IMR-90 (cell line): ENCODE data around the gene LYVE1. TPM values are rescaled to one million over a fixed set of nuclear protein-coding genes. Genes with fewer than 3 reads are reported as not detected.

Source experiments
- ATAC-seq: fragments of 200-7000 bp; cut with Tn5 transposase; 2 replicates; pipeline ENCODE4 v1.9.1; 2020; ENCODE audit warnings: low read depth, mild to moderate bottlenecking, moderate library complexity
- BruUV-seq: library from RNA; stranded (reverse); fragments of 400-500 nt; replicated peaks from 2 replicates; lab custom pipeline; 2021; lab: Mats Ljungman, UMichigan
- CTCF ChIA-PET: fragments of 300-600 bp; formaldehyde crosslinking; extraction: SDS; loops from one replicate; lab custom pipeline; 2021; ENCODE audit warnings: antibody characterized with exemption; lab: Yijun Ruan, JAX
- POLR2A ChIA-PET: fragments of 300-600 bp; sonication (Branson Sonifier 250); formaldehyde crosslinking; loops from one replicate; lab custom pipeline; 2022; ENCODE audit warnings: antibody characterized with exemption; ENCODE audit not compliant: unreplicated experiment; lab: Charles Lee
- DNase-seq: peaks from one replicate; pipeline ENCODE4 v3.0.0; 2013
- H2AFZ ChIP-seq: replicated peaks from 2 replicates; pipeline ENCODE3; 2013; ENCODE audit warnings: low read length, mild to moderate bottlenecking; ENCODE audit not compliant: poor library complexity
- H2AK5ac ChIP-seq: 2 replicates; pipeline ENCODE4 v1.6.1; 2013; ENCODE audit warnings: low read depth, low read length, inconsistent platforms
- H2AK9ac ChIP-seq: replicated peaks from 2 replicates; pipeline ENCODE3; 2013; ENCODE audit warnings: mild to moderate bottlenecking, low read depth, low read length, moderate library complexity; ENCODE audit not compliant: poor library complexity
- H2BK120ac ChIP-seq: 2 replicates; pipeline ENCODE4 v1.6.1; 2013; ENCODE audit warnings: low read depth, low read length, inconsistent platforms
- H2BK15ac ChIP-seq: 3 replicates; pipeline ENCODE4 v1.6.1; 2013; ENCODE audit warnings: low read depth, low read length, inconsistent platforms
- H2BK20ac ChIP-seq: 2 replicates; pipeline ENCODE4 v1.6.1; 2013; ENCODE audit warnings: low read depth, mild to moderate bottlenecking, inconsistent platforms, low read length, moderate library complexity
- H2BK5ac ChIP-seq: 2 replicates; pipeline ENCODE4 v1.6.1; 2013; ENCODE audit warnings: mild to moderate bottlenecking, low read depth, low read length, inconsistent platforms; ENCODE audit not compliant: poor library complexity, severe bottlenecking
- H3K14ac ChIP-seq: replicated peaks from 2 replicates; pipeline ENCODE4 v1.6.1; 2013; ENCODE audit warnings: low read depth, low read length, inconsistent platforms
- H3K18ac ChIP-seq: 2 replicates; pipeline ENCODE4 v1.6.1; 2013; ENCODE audit warnings: low read depth, low read length, control low read depth
- H3K23ac ChIP-seq: 2 replicates; pipeline ENCODE4 v1.6.1; 2013; ENCODE audit warnings: low read depth, low read length, inconsistent platforms
- H3K27ac ChIP-seq: 2 replicates; pipeline ENCODE4 v1.5.1; 2013; ENCODE audit warnings: mild to moderate bottlenecking, control low read depth, low read length; ENCODE audit not compliant: insufficient read depth
- H3K27me3 ChIP-seq: 2 replicates; pipeline ENCODE4 v1.6.1; 2013; ENCODE audit warnings: low read length; ENCODE audit not compliant: control insufficient read depth, insufficient read depth
- H3K36me3 ChIP-seq: 2 replicates; pipeline ENCODE4 v1.6.1; 2013; ENCODE audit warnings: low read length, mixed read lengths; ENCODE audit not compliant: control insufficient read depth, insufficient read depth
- H3K4ac ChIP-seq: 2 replicates; pipeline ENCODE4 v1.6.1; 2013; ENCODE audit warnings: low read depth, low read length, inconsistent platforms
- H3K4me1 ChIP-seq: 2 replicates; pipeline ENCODE4 v1.6.1; 2013; ENCODE audit warnings: low read length, mixed read lengths; ENCODE audit not compliant: control insufficient read depth, insufficient read depth
- H3K4me2 ChIP-seq: 2 replicates; pipeline ENCODE4 v1.6.1; 2013; ENCODE audit warnings: low read depth, mild to moderate bottlenecking, control low read depth, low read length, moderate library complexity
- H3K4me3 ChIP-seq: 2 replicates; pipeline ENCODE4 v1.5.1; 2013; ENCODE audit warnings: low read depth, mild to moderate bottlenecking, control low read depth, low read length, moderate library complexity; ENCODE audit not compliant: insufficient read depth
- H3K56ac ChIP-seq: 2 replicates; pipeline ENCODE4 v1.6.1; 2013; ENCODE audit warnings: low read length, inconsistent platforms; ENCODE audit not compliant: insufficient read depth; ENCODE audit errors: extremely low read depth
- H3K79me1 ChIP-seq, 2 experiments: 2 replicates each; pipeline ENCODE4 v1.6.1; 2013; ENCODE audit warnings: low read length in 2 of 2, inconsistent platforms in 1 of 2, low read depth in 1 of 2
- H3K9ac ChIP-seq: 2 replicates; pipeline ENCODE4 v1.6.1; 2013; ENCODE audit warnings: low read depth, low read length, control low read depth
- H3K9me1 ChIP-seq: 2 replicates; pipeline ENCODE4 v1.6.1; 2013; ENCODE audit warnings: low read length, inconsistent platforms; ENCODE audit not compliant: insufficient read depth
- H3K9me3 ChIP-seq: 2 replicates; pipeline ENCODE4 v1.6.1; 2013; ENCODE audit warnings: low read length; ENCODE audit not compliant: control insufficient read depth, insufficient read depth
- H4K20me1 ChIP-seq: 2 replicates; pipeline ENCODE4 v1.6.1; 2013; ENCODE audit warnings: low read length, inconsistent platforms; ENCODE audit not compliant: insufficient read depth
- H4K5ac ChIP-seq: 2 replicates; pipeline ENCODE4 v1.6.1; 2013; ENCODE audit warnings: mild to moderate bottlenecking, low read depth, low read length, control low read depth
- H4K8ac ChIP-seq, 2 experiments: 2 replicates each; pipeline ENCODE4 v1.6.1; 2013; ENCODE audit warnings: low read depth in 2 of 2, low read length in 2 of 2, control low read depth in 1 of 2, inconsistent platforms in 1 of 2
- H4K91ac ChIP-seq: 2 replicates; pipeline ENCODE4 v1.6.1; 2013; ENCODE audit warnings: low read depth, low read length, inconsistent platforms; ENCODE audit not compliant: insufficient read depth
- BHLHE40 ChIP-seq: fragments of 150-350 bp; IDR thresholded peaks from 2 replicates; pipeline ENCODE4 v1.6.1; 2016; ENCODE audit warnings: mild to moderate bottlenecking, low read depth, low read length
- CEBPB ChIP-seq: IDR thresholded peaks from 2 replicates; pipeline ENCODE4 v1.6.1; 2012; ENCODE audit warnings: low read depth, low read length, improper control_type of control experiment
- CHD1 ChIP-seq: IDR thresholded peaks from 2 replicates; pipeline ENCODE4 v1.6.1; 2012; ENCODE audit warnings: low read depth, low read length, improper control_type of control experiment
- MAZ ChIP-seq: IDR thresholded peaks from 2 replicates; pipeline ENCODE4 v1.6.1; 2012; ENCODE audit warnings: low read depth, mild to moderate bottlenecking, low read length, improper control_type of control experiment, moderate library complexity, borderline replicate concordance
- MXI1 ChIP-seq: IDR thresholded peaks from 2 replicates; pipeline ENCODE4 v1.6.1; 2012; ENCODE audit warnings: low read depth, mild to moderate bottlenecking, low read length, moderate library complexity, borderline replicate concordance
- NFE2L2 ChIP-seq: fragments of 150-350 bp; IDR thresholded peaks from 2 replicates; pipeline ENCODE4 v1.6.1; 2016; ENCODE audit warnings: low read depth, mild to moderate bottlenecking, low read length
- POLR2A ChIP-seq: IDR thresholded peaks from 2 replicates; pipeline ENCODE4 v1.6.1; 2012; ENCODE audit warnings: mild to moderate bottlenecking, low read depth, low read length
- RAD21 ChIP-seq: IDR thresholded peaks from 2 replicates; pipeline ENCODE4 v1.6.1; 2012; ENCODE audit warnings: low read length, improper control_type of control experiment
- RCOR1 ChIP-seq: IDR thresholded peaks from 2 replicates; pipeline ENCODE4 v1.6.1; 2012; ENCODE audit warnings: mild to moderate bottlenecking, low read length, improper control_type of control experiment; ENCODE audit not compliant: insufficient replicate concordance
- SMC3 ChIP-seq: fragments of 150-350 bp; IDR thresholded peaks from 2 replicates; pipeline ENCODE4 v1.6.1; 2016; ENCODE audit warnings: low read depth, mild to moderate bottlenecking, antibody characterized with exemption, low read length, moderate library complexity
- WGBS, 2 experiments: methylation state at CpG; one replicate each; pipeline versions ENCODE4 v1.1.5 to v1.1.7; 2013; ENCODE audit warnings: missing lambda C conversion rate in 2 of 2; ENCODE audit not compliant: insufficient read length in 1 of 2; ENCODE audit errors: extremely low coverage in 2 of 2; 5-methylcytosine and 5-hydroxymethylcytosine counted together
- dilution Hi-C: fragments of 300-500 bp; cut with HindIII; formaldehyde crosslinking; loops from one replicate; pipeline ENCODE4 v1.14.3; 2018; ENCODE audit warnings: low sequenced_read_pairs; ENCODE audit not compliant: unreplicated experiment
- in situ Hi-C: fragments of 300-500 bp; cut with MboI; formaldehyde crosslinking; loops from 3 replicates; pipeline ENCODE4 v1.14.3; 2019; ENCODE audit warnings: low sequenced_read_pairs, inconsistent platforms, mixed read lengths
- intact Hi-C: fragments of 100-400 bp; cut with micrococcal nuclease; formaldehyde crosslinking; loops from 2 replicates; pipeline ENCODE4 v1.10.0; 2022
- polyA plus RNA-seq, 3 experiments: library from polyadenylated mRNA; depleted of rRNA; stranded (reverse); fragments of >200 nt; gene quantifications; 2 replicates each; pipeline ENCODE4 v1.2.3, GENCODE V29; 2012; ENCODE audit warnings: low replicate concordance in 1 of 3
- total RNA-seq: library from RNA; depleted of rRNA; stranded (reverse); fragments of >200 nt; gene quantifications from 2 replicates; pipeline ENCODE4 v1.2.3, GENCODE V29; 2012
- TF ChIP-seq, protein P1 (sequence below): conservative IDR thresholded peaks from 2 replicates; pipeline ENCODE4 v1.5.1; 2012; ENCODE audit warnings: mild to moderate bottlenecking, low read depth, low read length, improper control_type of control experiment
- TF ChIP-seq, protein P2 (sequence below): fragments of 150-350 bp; IDR thresholded peaks from 2 replicates; pipeline ENCODE4 v1.6.1; 2016; ENCODE audit warnings: low read depth, mild to moderate bottlenecking, low read length, moderate library complexity, borderline replicate concordance
- TF ChIP-seq, protein P3 (sequence below): fragments of 150-350 bp; IDR thresholded peaks from 2 replicates; pipeline ENCODE4 v1.6.1; 2017; ENCODE audit warnings: mild to moderate bottlenecking, antibody characterized with exemption, low read length, low read depth

LYVE1 gene
- total and polyA plus RNA-seq, 2 of the 4 experiments (the other 2 are of a cell fraction), result not detected

DNA sequence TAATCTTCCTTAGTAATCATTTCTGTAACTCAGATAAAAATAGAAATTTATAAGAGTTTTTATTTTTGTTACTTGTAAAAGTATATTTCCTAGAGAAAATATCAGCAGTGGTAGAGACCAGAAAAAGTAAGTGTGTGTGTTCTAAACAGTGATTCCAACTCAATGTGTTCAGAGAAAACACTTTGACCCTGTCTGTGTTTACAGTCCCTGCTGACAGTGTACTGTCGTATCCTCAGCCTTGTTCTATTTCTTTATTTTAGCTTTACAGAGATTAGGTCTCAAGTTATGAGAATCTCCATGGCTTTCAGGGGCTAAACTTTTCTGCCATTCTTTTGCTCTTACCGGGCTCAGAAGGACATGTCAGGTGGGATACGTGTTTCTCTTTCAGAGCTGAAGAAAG is 10.2 kb downstream of the LYVE1 start:
- H3K27ac ChIP-seq, result no peak overlapping the region
- no peak overlapping the region for H2AFZ ChIP-seq
- no peak overlapping the region for H3K4me3 ChIP-seq
- H3K56ac ChIP-seq, result no peak overlapping the region
- intact Hi-C loops, result no loop called here
- H4K8ac ChIP-seq, result no peak overlapping the region
- H3K9me3 ChIP-seq, result no peaks in the 10 kb centered on the region
- no peaks in the 10 kb centered on the region for H3K79me1 ChIP-seq
- no peak overlapping the region for H3K23ac ChIP-seq
- H2BK5ac ChIP-seq, result no peak overlapping the region
- in situ Hi-C loops, result no loop called here
- H3K14ac ChIP-seq, result no peak overlapping the region
- no TSS peak for BruUV-seq
- no peaks in the 10 kb centered on the region for H3K36me3 ChIP-seq
- H3K9ac ChIP-seq, result no peak overlapping the region
- no peaks in the 10 kb centered on the region for H3K4me1 ChIP-seq
- no peak overlapping the region for H2BK15ac ChIP-seq
- ChIA-PET POLR2A (no interaction called here), CTCF (no interaction called here)
- 90% methylated on average over 2 of the region's 3 CpGs; no CpG with 5 or more reads in 1 of the 2 experiments for WGBS, 2 experiments
- no peak overlapping the region for H2AK9ac ChIP-seq
- no peak overlapping the region for H3K4ac ChIP-seq
- TF ChIP-seq MXI1, result no peak
- TF ChIP-seq, protein P1, sequence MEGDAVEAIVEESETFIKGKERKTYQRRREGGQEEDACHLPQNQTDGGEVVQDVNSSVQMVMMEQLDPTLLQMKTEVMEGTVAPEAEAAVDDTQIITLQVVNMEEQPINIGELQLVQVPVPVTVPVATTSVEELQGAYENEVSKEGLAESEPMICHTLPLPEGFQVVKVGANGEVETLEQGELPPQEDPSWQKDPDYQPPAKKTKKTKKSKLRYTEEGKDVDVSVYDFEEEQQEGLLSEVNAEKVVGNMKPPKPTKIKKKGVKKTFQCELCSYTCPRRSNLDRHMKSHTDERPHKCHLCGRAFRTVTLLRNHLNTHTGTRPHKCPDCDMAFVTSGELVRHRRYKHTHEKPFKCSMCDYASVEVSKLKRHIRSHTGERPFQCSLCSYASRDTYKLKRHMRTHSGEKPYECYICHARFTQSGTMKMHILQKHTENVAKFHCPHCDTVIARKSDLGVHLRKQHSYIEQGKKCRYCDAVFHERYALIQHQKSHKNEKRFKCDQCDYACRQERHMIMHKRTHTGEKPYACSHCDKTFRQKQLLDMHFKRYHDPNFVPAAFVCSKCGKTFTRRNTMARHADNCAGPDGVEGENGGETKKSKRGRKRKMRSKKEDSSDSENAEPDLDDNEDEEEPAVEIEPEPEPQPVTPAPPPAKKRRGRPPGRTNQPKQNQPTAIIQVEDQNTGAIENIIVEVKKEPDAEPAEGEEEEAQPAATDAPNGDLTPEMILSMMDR, result no peak
- no peak for TF ChIP-seq RAD21
- no peak for TF ChIP-seq RCOR1
- TF ChIP-seq BHLHE40, result no peak
- no peak for TF ChIP-seq NFE2L2
- TF ChIP-seq SMC3, result no peak
- no peak for TF ChIP-seq POLR2A
- TF ChIP-seq, protein P2, sequence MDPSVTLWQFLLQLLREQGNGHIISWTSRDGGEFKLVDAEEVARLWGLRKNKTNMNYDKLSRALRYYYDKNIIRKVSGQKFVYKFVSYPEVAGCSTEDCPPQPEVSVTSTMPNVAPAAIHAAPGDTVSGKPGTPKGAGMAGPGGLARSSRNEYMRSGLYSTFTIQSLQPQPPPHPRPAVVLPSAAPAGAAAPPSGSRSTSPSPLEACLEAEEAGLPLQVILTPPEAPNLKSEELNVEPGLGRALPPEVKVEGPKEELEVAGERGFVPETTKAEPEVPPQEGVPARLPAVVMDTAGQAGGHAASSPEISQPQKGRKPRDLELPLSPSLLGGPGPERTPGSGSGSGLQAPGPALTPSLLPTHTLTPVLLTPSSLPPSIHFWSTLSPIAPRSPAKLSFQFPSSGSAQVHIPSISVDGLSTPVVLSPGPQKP, result no peak
- no peak for TF ChIP-seq CHD1
- no peak for TF ChIP-seq MAZ
- TF ChIP-seq CEBPB, result no peak
- TF ChIP-seq, protein P3, sequence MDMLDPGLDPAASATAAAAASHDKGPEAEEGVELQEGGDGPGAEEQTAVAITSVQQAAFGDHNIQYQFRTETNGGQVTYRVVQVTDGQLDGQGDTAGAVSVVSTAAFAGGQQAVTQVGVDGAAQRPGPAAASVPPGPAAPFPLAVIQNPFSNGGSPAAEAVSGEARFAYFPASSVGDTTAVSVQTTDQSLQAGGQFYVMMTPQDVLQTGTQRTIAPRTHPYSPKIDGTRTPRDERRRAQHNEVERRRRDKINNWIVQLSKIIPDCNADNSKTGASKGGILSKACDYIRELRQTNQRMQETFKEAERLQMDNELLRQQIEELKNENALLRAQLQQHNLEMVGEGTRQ, result no peak
- no peak overlapping the region for H2BK20ac ChIP-seq
- DNase-seq (no peak), ATAC-seq (no peak)
- no peak overlapping the region for H2AK5ac ChIP-seq
- dilution Hi-C loops, result no loop called here
- H4K5ac ChIP-seq, result no peak overlapping the region; the same call in 1 of the 2 replicates
- no peak overlapping the region for H4K91ac ChIP-seq
- no peaks in the 10 kb centered on the region for H3K27me3 ChIP-seq
- no peak overlapping the region for H3K18ac ChIP-seq
- no peak overlapping the region for H2BK120ac ChIP-seq
- no peak overlapping the region for H3K4me2 ChIP-seq
- H4K20me1 ChIP-seq, result no peaks in the 10 kb centered on the region
- peaks cover 5% of the 10 kb centered on the region for H3K9me1 ChIP-seq
